ENCODE measurements around the gene NCF4. TPM values are rescaled to one million over a fixed set of nuclear protein-coding genes. Genes with fewer than 3 reads are reported as not detected.

The NCF4 gene
- total and polyA plus RNA-seq, 9 of the 15 experiments (the other 6 are each of a cell fraction or from before 2014, with no cell fraction given): 0.04 to 0.95 (median 0.33) TPM

- no peak for TF ChIP-seq MNT (conservative IDR thresholded peaks at IDR 0.05)
- no peak for TF ChIP-seq ZKSCAN8 (CRISPR knock-in tag; IDR thresholded peaks at IDR 0.05)
- TF ChIP-seq, protein P1, sequence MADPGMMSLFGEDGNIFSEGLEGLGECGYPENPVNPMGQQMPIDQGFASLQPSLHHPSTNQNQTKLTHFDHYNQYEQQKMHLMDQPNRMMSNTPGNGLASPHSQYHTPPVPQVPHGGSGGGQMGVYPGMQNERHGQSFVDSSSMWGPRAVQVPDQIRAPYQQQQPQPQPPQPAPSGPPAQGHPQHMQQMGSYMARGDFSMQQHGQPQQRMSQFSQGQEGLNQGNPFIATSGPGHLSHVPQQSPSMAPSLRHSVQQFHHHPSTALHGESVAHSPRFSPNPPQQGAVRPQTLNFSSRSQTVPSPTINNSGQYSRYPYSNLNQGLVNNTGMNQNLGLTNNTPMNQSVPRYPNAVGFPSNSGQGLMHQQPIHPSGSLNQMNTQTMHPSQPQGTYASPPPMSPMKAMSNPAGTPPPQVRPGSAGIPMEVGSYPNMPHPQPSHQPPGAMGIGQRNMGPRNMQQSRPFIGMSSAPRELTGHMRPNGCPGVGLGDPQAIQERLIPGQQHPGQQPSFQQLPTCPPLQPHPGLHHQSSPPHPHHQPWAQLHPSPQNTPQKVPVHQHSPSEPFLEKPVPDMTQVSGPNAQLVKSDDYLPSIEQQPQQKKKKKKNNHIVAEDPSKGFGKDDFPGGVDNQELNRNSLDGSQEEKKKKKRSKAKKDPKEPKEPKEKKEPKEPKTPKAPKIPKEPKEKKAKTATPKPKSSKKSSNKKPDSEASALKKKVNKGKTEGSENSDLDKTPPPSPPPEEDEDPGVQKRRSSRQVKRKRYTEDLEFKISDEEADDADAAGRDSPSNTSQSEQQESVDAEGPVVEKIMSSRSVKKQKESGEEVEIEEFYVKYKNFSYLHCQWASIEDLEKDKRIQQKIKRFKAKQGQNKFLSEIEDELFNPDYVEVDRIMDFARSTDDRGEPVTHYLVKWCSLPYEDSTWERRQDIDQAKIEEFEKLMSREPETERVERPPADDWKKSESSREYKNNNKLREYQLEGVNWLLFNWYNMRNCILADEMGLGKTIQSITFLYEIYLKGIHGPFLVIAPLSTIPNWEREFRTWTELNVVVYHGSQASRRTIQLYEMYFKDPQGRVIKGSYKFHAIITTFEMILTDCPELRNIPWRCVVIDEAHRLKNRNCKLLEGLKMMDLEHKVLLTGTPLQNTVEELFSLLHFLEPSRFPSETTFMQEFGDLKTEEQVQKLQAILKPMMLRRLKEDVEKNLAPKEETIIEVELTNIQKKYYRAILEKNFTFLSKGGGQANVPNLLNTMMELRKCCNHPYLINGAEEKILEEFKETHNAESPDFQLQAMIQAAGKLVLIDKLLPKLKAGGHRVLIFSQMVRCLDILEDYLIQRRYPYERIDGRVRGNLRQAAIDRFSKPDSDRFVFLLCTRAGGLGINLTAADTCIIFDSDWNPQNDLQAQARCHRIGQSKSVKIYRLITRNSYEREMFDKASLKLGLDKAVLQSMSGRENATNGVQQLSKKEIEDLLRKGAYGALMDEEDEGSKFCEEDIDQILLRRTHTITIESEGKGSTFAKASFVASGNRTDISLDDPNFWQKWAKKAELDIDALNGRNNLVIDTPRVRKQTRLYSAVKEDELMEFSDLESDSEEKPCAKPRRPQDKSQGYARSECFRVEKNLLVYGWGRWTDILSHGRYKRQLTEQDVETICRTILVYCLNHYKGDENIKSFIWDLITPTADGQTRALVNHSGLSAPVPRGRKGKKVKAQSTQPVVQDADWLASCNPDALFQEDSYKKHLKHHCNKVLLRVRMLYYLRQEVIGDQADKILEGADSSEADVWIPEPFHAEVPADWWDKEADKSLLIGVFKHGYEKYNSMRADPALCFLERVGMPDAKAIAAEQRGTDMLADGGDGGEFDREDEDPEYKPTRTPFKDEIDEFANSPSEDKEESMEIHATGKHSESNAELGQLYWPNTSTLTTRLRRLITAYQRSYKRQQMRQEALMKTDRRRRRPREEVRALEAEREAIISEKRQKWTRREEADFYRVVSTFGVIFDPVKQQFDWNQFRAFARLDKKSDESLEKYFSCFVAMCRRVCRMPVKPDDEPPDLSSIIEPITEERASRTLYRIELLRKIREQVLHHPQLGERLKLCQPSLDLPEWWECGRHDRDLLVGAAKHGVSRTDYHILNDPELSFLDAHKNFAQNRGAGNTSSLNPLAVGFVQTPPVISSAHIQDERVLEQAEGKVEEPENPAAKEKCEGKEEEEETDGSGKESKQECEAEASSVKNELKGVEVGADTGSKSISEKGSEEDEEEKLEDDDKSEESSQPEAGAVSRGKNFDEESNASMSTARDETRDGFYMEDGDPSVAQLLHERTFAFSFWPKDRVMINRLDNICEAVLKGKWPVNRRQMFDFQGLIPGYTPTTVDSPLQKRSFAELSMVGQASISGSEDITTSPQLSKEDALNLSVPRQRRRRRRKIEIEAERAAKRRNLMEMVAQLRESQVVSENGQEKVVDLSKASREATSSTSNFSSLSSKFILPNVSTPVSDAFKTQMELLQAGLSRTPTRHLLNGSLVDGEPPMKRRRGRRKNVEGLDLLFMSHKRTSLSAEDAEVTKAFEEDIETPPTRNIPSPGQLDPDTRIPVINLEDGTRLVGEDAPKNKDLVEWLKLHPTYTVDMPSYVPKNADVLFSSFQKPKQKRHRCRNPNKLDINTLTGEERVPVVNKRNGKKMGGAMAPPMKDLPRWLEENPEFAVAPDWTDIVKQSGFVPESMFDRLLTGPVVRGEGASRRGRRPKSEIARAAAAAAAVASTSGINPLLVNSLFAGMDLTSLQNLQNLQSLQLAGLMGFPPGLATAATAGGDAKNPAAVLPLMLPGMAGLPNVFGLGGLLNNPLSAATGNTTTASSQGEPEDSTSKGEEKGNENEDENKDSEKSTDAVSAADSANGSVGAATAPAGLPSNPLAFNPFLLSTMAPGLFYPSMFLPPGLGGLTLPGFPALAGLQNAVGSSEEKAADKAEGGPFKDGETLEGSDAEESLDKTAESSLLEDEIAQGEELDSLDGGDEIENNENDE (IDR thresholded peaks at IDR 0.05; ENCODE audit: low read depth, low read length): no peak
- TF ChIP-seq ZNF511 (CRISPR knock-in tag; IDR thresholded peaks at IDR 0.05): no peak
- peak; percentile 74 for TF ChIP-seq KLF16 (IDR thresholded peaks at IDR 0.05)
- no peak for TF ChIP-seq RBM22 (IDR thresholded peaks at IDR 0.05; ENCODE audit: low read depth, low read length, poor library complexity, severe bottlenecking)
- TF ChIP-seq, protein P2, sequence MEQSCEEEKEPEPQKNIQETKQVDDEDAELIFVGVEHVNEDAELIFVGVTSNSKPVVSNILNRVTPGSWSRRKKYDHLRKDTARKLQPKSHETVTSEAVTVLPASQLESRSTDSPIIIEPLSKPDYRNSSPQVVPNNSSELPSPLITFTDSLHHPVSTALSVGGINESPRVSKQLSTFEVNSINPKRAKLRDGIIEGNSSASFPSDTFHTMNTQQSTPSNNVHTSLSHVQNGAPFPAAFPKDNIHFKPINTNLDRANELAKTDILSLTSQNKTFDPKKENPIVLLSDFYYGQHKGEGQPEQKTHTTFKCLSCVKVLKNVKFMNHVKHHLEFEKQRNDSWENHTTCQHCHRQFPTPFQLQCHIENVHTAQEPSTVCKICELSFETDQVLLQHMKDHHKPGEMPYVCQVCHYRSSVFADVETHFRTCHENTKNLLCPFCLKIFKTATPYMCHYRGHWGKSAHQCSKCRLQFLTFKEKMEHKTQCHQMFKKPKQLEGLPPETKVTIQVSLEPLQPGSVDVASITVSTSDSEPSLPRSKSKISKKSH (CRISPR knock-in tag; IDR thresholded peaks at IDR 0.05): no peak
- no peak for TF ChIP-seq NR3C1 (CRISPR knock-in tag; IDR thresholded peaks at IDR 0.05)
- TF ChIP-seq ZNF699 (CRISPR knock-in tag; IDR thresholded peaks at IDR 0.05; ENCODE audit: insufficient replicate concordance): no peak
Measured at GRCh38 chr22:36856121-36856791, 4.5 kb upstream of the NCF4 start (continued).

Measured in K562 (cell line).